ENCODE results near the gene E2F7. TPM values are rescaled to one million over a fixed set of nuclear protein-coding genes. Genes with fewer than 3 reads are reported as not detected.

E2F7 gene
- total RNA-seq, 1 experiment from 2014 or later: 28.4 TPM

DNA sequence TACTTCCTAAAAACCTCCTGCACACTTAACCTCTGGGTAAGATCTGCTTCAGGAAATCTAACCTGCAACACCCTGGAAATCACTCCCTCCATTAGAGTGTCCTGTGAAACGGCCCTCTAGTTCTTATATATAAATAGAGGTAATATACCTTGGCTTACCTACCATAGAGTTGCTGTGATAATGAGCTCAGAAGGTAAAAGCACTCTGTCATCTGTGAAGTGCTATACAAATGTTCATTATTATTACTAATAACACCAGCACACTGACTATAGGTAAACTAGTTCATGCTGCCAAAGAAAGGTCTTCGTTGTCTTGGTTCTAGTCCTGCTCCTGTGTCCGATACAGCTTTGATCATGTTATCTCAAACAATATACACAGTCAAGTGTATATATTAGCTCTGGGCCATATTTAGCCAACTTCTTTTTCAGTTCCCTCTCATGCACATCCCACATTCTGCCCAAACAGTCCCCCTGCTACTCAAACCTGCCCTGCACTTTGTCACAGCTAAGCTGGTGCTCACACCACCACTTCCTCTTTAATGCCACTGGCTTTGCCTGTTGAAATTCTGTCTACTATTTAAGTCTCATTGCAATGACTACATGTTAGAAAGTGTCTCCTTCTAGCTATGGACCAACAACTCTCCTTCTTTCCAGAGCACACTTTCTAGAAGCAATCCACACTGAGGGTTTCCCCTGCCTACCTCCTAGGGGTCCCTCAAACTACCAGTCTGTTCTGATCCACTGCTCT lies 5.1 kb downstream of the E2F7 start (continued):
- no peak for TF ChIP-seq USF1 (CRISPR knock-in tag; IDR thresholded peaks at IDR 0.05)
- TF ChIP-seq NFE2L1 (CRISPR knock-in tag; IDR thresholded peaks at IDR 0.05): no peak
- no peak for TF ChIP-seq MYBL2 (CRISPR knock-in tag; IDR thresholded peaks at IDR 0.05)
- no peak for TF ChIP-seq HMGA2 (CRISPR knock-in tag; IDR thresholded peaks at IDR 0.05)

DNA sequence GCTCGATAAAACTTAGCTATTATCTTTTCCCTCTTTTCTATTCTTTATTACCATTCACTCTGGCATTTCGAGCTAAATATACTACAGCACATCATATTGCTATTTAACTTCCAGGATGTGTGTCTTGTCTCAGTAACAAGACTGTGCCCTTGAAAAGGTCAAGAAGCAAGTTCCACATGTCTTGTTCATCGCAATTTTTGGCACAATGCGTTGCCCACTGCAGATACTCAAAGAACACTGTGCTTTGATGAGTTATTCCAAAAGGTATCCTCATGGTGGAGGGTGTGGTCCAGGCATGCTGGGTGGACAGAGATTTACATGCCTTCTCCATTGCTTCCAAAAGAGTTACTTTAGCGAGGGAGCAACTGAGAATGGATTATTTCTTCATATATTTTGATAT lies 6.6 kb downstream of the E2F7 start:
- ChIA-PET CTCF (no interaction called here), POLR2A (no interaction called here)
- DNase-seq (ENCODE audit: low spot score): no peak
- H3K36me3 Mint-ChIP-seq: peaks cover 76% of the 10 kb centered on the region
- ATAC-seq: no peak
- TF ChIP-seq RORB (CRISPR knock-in tag; IDR thresholded peaks at IDR 0.05) (no peak), FOXK1 (CRISPR knock-in tag; IDR thresholded peaks at IDR 0.05) (no peak), MLX (CRISPR knock-in tag; IDR thresholded peaks at IDR 0.05) (no peak), ETV6 (CRISPR knock-in tag; IDR thresholded peaks at IDR 0.05) (no peak)
- no peak overlapping the region for H3K27ac Mint-ChIP-seq
- H3K9me3 Mint-ChIP-seq: no peaks in the 10 kb centered on the region
- H3K27me3 Mint-ChIP-seq (ENCODE audit: low read depth): no peaks in the 10 kb centered on the region
- H3K4me3 Mint-ChIP-seq: no peak overlapping the region
- H3K4me1 Mint-ChIP-seq: peaks cover 17% of the 10 kb centered on the region

DNA sequence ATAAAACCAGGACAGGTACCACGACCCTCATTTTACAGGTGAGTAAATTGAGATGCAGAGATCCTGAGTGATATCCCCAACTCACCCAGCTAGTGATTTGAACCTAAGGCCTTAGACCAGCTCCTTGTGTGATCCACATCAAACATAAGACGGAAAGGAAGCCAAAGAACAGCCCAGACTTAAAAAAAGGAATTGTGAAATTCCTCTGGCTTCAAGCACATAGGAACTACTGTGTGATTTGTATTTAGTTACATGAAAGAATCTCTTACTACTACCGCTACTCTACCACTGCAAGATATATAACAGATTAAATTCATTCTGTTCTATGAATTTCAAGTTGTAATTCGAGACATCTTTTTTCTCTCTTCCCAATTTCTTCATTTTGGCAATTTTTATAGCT lies 10.5 kb downstream of the E2F7 start:
- H3K27me3 Mint-ChIP-seq (ENCODE audit: low read depth): no peaks in the 10 kb centered on the region
- peaks cover 3% of the 10 kb centered on the region; the same call in 1 of the 2 replicates for H3K4me1 Mint-ChIP-seq
- ChIA-PET CTCF (no interaction called here), POLR2A (no interaction called here)
- no peak overlapping the region for H3K4me3 Mint-ChIP-seq
- TF ChIP-seq ATF3 (CRISPR knock-in tag; conservative IDR thresholded peaks at IDR 0.05) (no peak), NFYB (CRISPR knock-in tag; conservative IDR thresholded peaks at IDR 0.05; ENCODE audit: low read depth) (no peak), ZNF219 (CRISPR knock-in tag; IDR thresholded peaks at IDR 0.05; ENCODE audit: borderline replicate concordance) (no peak), RELA (CRISPR knock-in tag; IDR thresholded peaks at IDR 0.05; ENCODE audit: borderline replicate concordance) (no peak), ZNF423 (CRISPR knock-in tag; IDR thresholded peaks at IDR 0.05) (no peak), NR1H2 (CRISPR knock-in tag; IDR thresholded peaks at IDR 0.05) (no peak), ZNF396 (CRISPR knock-in tag; IDR thresholded peaks at IDR 0.05; ENCODE audit: borderline replicate concordance) (no peak), ZNF317 (CRISPR knock-in tag; IDR thresholded peaks at IDR 0.05; ENCODE audit: borderline replicate concordance, low read depth) (no peak), ZNF121 (CRISPR knock-in tag; IDR thresholded peaks at IDR 0.05) (no peak), NFE2L1 (CRISPR knock-in tag; IDR thresholded peaks at IDR 0.05) (no peak), SMAD4 (CRISPR knock-in tag; IDR thresholded peaks at IDR 0.05) (no peak), SOX15 (CRISPR knock-in tag; IDR thresholded peaks at IDR 0.05) (no peak), TEAD1 (CRISPR knock-in tag; IDR thresholded peaks at IDR 0.05) (no peak)
- TF ChIP-seq, protein P1, sequence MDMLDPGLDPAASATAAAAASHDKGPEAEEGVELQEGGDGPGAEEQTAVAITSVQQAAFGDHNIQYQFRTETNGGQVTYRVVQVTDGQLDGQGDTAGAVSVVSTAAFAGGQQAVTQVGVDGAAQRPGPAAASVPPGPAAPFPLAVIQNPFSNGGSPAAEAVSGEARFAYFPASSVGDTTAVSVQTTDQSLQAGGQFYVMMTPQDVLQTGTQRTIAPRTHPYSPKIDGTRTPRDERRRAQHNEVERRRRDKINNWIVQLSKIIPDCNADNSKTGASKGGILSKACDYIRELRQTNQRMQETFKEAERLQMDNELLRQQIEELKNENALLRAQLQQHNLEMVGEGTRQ (CRISPR knock-in tag; IDR thresholded peaks at IDR 0.05): no peak
- TF ChIP-seq, protein P2, sequence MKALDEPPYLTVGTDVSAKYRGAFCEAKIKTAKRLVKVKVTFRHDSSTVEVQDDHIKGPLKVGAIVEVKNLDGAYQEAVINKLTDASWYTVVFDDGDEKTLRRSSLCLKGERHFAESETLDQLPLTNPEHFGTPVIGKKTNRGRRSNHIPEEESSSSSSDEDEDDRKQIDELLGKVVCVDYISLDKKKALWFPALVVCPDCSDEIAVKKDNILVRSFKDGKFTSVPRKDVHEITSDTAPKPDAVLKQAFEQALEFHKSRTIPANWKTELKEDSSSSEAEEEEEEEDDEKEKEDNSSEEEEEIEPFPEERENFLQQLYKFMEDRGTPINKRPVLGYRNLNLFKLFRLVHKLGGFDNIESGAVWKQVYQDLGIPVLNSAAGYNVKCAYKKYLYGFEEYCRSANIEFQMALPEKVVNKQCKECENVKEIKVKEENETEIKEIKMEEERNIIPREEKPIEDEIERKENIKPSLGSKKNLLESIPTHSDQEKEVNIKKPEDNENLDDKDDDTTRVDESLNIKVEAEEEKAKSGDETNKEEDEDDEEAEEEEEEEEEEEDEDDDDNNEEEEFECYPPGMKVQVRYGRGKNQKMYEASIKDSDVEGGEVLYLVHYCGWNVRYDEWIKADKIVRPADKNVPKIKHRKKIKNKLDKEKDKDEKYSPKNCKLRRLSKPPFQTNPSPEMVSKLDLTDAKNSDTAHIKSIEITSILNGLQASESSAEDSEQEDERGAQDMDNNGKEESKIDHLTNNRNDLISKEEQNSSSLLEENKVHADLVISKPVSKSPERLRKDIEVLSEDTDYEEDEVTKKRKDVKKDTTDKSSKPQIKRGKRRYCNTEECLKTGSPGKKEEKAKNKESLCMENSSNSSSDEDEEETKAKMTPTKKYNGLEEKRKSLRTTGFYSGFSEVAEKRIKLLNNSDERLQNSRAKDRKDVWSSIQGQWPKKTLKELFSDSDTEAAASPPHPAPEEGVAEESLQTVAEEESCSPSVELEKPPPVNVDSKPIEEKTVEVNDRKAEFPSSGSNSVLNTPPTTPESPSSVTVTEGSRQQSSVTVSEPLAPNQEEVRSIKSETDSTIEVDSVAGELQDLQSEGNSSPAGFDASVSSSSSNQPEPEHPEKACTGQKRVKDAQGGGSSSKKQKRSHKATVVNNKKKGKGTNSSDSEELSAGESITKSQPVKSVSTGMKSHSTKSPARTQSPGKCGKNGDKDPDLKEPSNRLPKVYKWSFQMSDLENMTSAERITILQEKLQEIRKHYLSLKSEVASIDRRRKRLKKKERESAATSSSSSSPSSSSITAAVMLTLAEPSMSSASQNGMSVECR (CRISPR knock-in tag; IDR thresholded peaks at IDR 0.05; ENCODE audit: borderline replicate concordance): no peak
- TF ChIP-seq, protein P3, sequence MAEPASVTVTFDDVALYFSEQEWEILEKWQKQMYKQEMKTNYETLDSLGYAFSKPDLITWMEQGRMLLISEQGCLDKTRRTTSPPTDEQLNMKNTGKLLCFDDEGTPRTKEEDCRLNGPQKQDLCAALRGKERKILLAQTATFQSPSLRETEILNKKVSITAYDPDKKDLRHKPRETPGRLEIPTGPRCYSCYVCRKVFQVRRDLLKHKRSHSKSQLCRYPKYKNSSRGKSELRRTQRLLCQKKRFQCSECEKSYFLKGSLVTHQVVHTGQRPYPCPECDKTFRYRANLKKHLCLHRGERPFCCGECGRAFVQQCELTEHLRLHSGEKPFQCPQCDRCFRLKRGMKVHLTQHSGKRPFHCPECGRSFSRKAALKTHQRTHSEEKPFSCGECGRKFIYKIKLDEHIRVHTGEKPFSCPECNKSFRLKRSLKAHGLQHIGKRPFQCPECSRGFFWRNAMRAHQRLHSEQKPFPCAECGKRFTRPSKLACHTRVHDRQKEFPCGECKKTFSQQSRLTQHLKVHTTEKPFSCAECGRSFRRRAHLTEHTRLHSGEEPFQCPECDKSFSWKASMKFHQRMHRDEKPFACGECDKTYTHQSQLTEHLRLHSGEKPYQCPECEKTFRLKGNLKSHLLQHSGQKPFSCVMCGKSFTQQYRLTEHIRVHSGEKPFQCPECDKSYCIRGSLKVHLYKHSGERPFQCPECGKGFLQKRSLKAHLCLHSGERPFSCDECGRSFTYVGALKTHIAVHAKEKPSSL (CRISPR knock-in tag; conservative IDR thresholded peaks at IDR 0.05): no peak
- no peak for ATAC-seq
- peaks cover 54% of the 10 kb centered on the region for H3K36me3 Mint-ChIP-seq
- DNase-seq (ENCODE audit: low spot score): no peak
- no peaks in the 10 kb centered on the region for H3K9me3 Mint-ChIP-seq
- H3K27ac Mint-ChIP-seq: no peak overlapping the region
